A549 (cell line): Measurements from ENCODE around the gene NUDT21. TPM values are rescaled to one million over a fixed set of nuclear protein-coding genes. Genes with fewer than 3 reads are reported as not detected.

Experiments used
- ATAC-seq, 2 experiments: fragments of 200-7000 bp in 1 of 2; fragments of >200 bp in 1 of 2; cut with Nextera tagmentation in 1 of 2; cut with Tn5 transposase in 1 of 2; 3 replicates each; pipeline versions ENCODE4 v1.8.0 to v1.9.1; 2018 to 2020; ENCODE audit warnings: mild to moderate bottlenecking in 1 of 2, moderate library complexity in 1 of 2
- CTCF ChIA-PET: fragments of 300-600 bp; sonication (Branson Sonifier 250); formaldehyde crosslinking; extraction: SDS; loops from one replicate; lab custom pipeline; 2021; ENCODE audit warnings: antibody characterized with exemption, inconsistent platforms; lab: Yijun Ruan, JAX
- POLR2A ChIA-PET: fragments of 350-600 bp; formaldehyde crosslinking; extraction: SDS; loops from one replicate; lab custom pipeline; 2021; ENCODE audit warnings: antibody characterized with exemption, inconsistent platforms; lab: Yijun Ruan, JAX
- DNase-seq, 2 experiments: peaks; one replicate each; pipeline versions ENCODE4 v3.0.0 to v3.0.0-alpha.2; 2011 to 2016; ENCODE audit warnings: low read depth in 1 of 2, low spot score in 1 of 2
- FAIRE-seq: peaks from 2 replicates; lab custom pipeline; 2011; peaks lifted over from hg19 to GRCh38; lab: Jason Lieb, UNC
- H3K27ac ChIP-seq, 2 experiments: fragments of >200 bp; sonication (Bioruptor Twin); formaldehyde crosslinking; 3 replicates each; pipeline ENCODE4 v1.5.1; 2016 to 2017
- H3K4me1 ChIP-seq: fragments of >200 bp; sonication (Bioruptor Twin); formaldehyde crosslinking; 3 replicates; pipeline ENCODE4 v1.6.1; 2016
- H3K4me2 ChIP-seq: fragments of >200 bp; sonication (Bioruptor Twin); formaldehyde crosslinking; 3 replicates; pipeline ENCODE4 v1.6.1; 2016
- H3K4me3 ChIP-seq: fragments of >200 bp; sonication (Bioruptor Twin); formaldehyde crosslinking; 3 replicates; pipeline ENCODE4 v1.5.1; 2016
- H3K9me3 ChIP-seq: fragments of >200 bp; sonication (Bioruptor Twin); formaldehyde crosslinking; 3 replicates; pipeline ENCODE4 v1.6.1; 2016
- ATOH8 ChIP-seq: fragments of 250-450 bp; sonication (Bioruptor Pico); IDR thresholded peaks from 2 replicates; pipeline ENCODE4 v1.5.0; 2020; ENCODE audit warnings: low read depth, mild to moderate bottlenecking, moderate library complexity
- BHLHE40 ChIP-seq: IDR thresholded peaks from 2 replicates; pipeline ENCODE4 v1.6.1; 2012; ENCODE audit warnings: low read depth, low read length, inconsistent platforms
- CBX2 ChIP-seq: fragments of 200-600 bp; sonication (generic); IDR thresholded peaks from 2 replicates; pipeline ENCODE4 v1.6.1; 2016; ENCODE audit warnings: low read depth, mild to moderate bottlenecking, borderline replicate concordance
- ELK1 ChIP-seq: fragments of 150-350 bp; IDR thresholded peaks from 2 replicates; pipeline ENCODE4 v1.6.1; 2014; ENCODE audit warnings: low read depth, mild to moderate bottlenecking, low read length
- ESRRA ChIP-seq: fragments of 150-350 bp; IDR thresholded peaks from 2 replicates; pipeline ENCODE4 v1.6.1; 2014; ENCODE audit warnings: mild to moderate bottlenecking, low read length, borderline replicate concordance
- FOXS1 ChIP-seq: fragments of 250-450 bp; sonication (Bioruptor Pico); IDR thresholded peaks from 2 replicates; pipeline ENCODE4 v1.5.0; 2020; ENCODE audit warnings: mild to moderate bottlenecking, moderate library complexity
- JUN ChIP-seq, 2 experiments: fragments of >200 bp; sonication (Bioruptor Twin); formaldehyde crosslinking; IDR thresholded peaks; 2 replicates in 1 of 2; 3 replicates in 1 of 2; pipeline ENCODE4 v1.6.1; 2016 to 2017
- JUNB ChIP-seq: fragments of >200 bp; sonication (Bioruptor Twin); formaldehyde crosslinking; IDR thresholded peaks from 2 replicates; pipeline ENCODE4 v1.6.1; 2016
- KDM5A ChIP-seq: fragments of 200-600 bp; sonication (generic); IDR thresholded peaks from 2 replicates; pipeline ENCODE4 v1.6.1; 2016; ENCODE audit warnings: antibody characterized with exemption, mild to moderate bottlenecking
- MAZ ChIP-seq: fragments of 150-350 bp; IDR thresholded peaks from 2 replicates; pipeline ENCODE4 v1.6.1; 2014; ENCODE audit warnings: antibody characterized with exemption, low read depth, low read length, borderline replicate concordance
- PBX3 ChIP-seq: IDR thresholded peaks from 2 replicates; pipeline ENCODE4 v1.6.1; 2012
- RARB ChIP-seq: fragments of 250-450 bp; sonication (Bioruptor Pico); IDR thresholded peaks from 2 replicates; pipeline ENCODE4 v1.8.0; 2021; ENCODE audit warnings: mild to moderate bottlenecking, moderate library complexity
- RCOR1 ChIP-seq: fragments of 150-350 bp; IDR thresholded peaks from 2 replicates; pipeline ENCODE4 v1.6.1; 2014; ENCODE audit warnings: antibody characterized with exemption, low read length, low read depth
- RFX5 ChIP-seq: fragments of 450-650 bp; IDR thresholded peaks from 2 replicates; pipeline ENCODE4 v1.7.1; 2014; ENCODE audit warnings: antibody characterized with exemption, mild to moderate bottlenecking, moderate library complexity
- RNF2 ChIP-seq: fragments of 200-600 bp; sonication (generic); IDR thresholded peaks from 2 replicates; pipeline ENCODE4 v1.6.1; 2016; ENCODE audit warnings: low read depth, mild to moderate bottlenecking, antibody characterized with exemption, moderate library complexity, borderline replicate concordance
- SREBF2 ChIP-seq: fragments of 450-650 bp; IDR thresholded peaks from 2 replicates; pipeline ENCODE4 v1.6.1; 2014; ENCODE audit warnings: mild to moderate bottlenecking, moderate library complexity
- TFCP2L1 ChIP-seq: fragments of 250-450 bp; sonication (Bioruptor Pico); IDR thresholded peaks from 2 replicates; pipeline ENCODE4 v1.5.0; 2021; ENCODE audit warnings: mild to moderate bottlenecking
- TP53 ChIP-seq: fragments of 250-450 bp; sonication (Bioruptor Pico); IDR thresholded peaks from 2 replicates; pipeline ENCODE4 v1.5.0; 2021; ENCODE audit warnings: mild to moderate bottlenecking, moderate library complexity
- ZFP36 ChIP-seq: fragments of 450-650 bp; IDR thresholded peaks from 2 replicates; pipeline ENCODE4 v1.6.1; 2014; ENCODE audit warnings: borderline replicate concordance; ENCODE audit not compliant: partially characterized antibody
- ZNF302 ChIP-seq: fragments of 250-450 bp; sonication (Bioruptor Pico); IDR thresholded peaks from 2 replicates; pipeline ENCODE4 v1.9.0; 2021; ENCODE audit warnings: inconsistent platforms, mild to moderate bottlenecking, moderate library complexity
- WGBS: methylation state at CpG from one replicate; pipeline ENCODE4 v1.1.6; 2017; ENCODE audit errors: missing lambda C conversion rate; 5-methylcytosine and 5-hydroxymethylcytosine counted together
- polyA plus RNA-seq, 4 experiments: library from polyadenylated mRNA; depleted of rRNA in 3 of 4; stranded (reverse); fragments of >200 nt; fragmentation: RNase III in 1 of 4; extraction: RNeasy Plus Mini Kit Qiagen cat#74134 plus additional on column Dnase treatment in 1 of 4; gene quantifications; 2 replicates in 3 of 4; 3 replicates in 1 of 4; pipeline ENCODE4 v1.2.3, GENCODE V29; 2011 to 2017

Gene NUDT21
- polyA plus RNA-seq, 2 of the 4 experiments (the other 2 are of a cell fraction), result 58.7 to 153 TPM

- CTCF ChIA-PET, result no interaction called here
- WGBS, result 88% methylated on average over 2 of the region's 2 CpGs
- POLR2A ChIA-PET, result interaction anchor here (0.6 kb wide), 1 partner anchor 159 kb away, joined by 3 read pairs; no protein-coding TSS in a partner anchor
- DNase-seq (no peak), ATAC-seq (no peak), FAIRE-seq (no peak)
- Histone ChIP-seq H3K4me1 (peaks cover 35% of the 10 kb centered on the region), H3K4me3 (no peak overlapping the region), H3K27ac (no peak overlapping the region), H3K9me3 (no peaks in the 10 kb centered on the region), H3K4me2 (no peak overlapping the region)
- no peak for TF ChIP-seq RCOR1
- TF ChIP-seq JUN (IDR thresholded peaks at IDR 0.05), result no peak
- no peak for TF ChIP-seq ATOH8
- no peak for TF ChIP-seq ZNF302 (CRISPR knock-in tag)
- no peak for TF ChIP-seq ESRRA
- no peak for TF ChIP-seq TFCP2L1 (CRISPR knock-in tag)
- no peak for TF ChIP-seq JUNB
- no peak for TF ChIP-seq CBX2
- no peak for TF ChIP-seq BHLHE40
Observed at GRCh38 chr16:56421313-56421712, 29.8 kb downstream of the NUDT21 start.

- no peak for FAIRE-seq
- POLR2A ChIA-PET, result interaction anchor here (0.7 kb wide), 1 partner anchor 20 kb away, joined by 9 read pairs; no protein-coding TSS in a partner anchor
- no peak overlapping the region for H3K27ac ChIP-seq
- TF ChIP-seq ELK1, result no peak
- TF ChIP-seq FOXS1 (CRISPR knock-in tag), result no peak
- TF ChIP-seq RARB (CRISPR knock-in tag), result no peak
- no peak for TF ChIP-seq KDM5A
- no peak for TF ChIP-seq SREBF2
- TF ChIP-seq ZFP36, result no peak
- TF ChIP-seq RCOR1, result no peak
- TF ChIP-seq RFX5, result no peak
- H3K4me2 ChIP-seq, result no peak overlapping the region
- H3K9me3 ChIP-seq, result no peaks in the 10 kb centered on the region
- no peak overlapping the region for H3K4me3 ChIP-seq
- peaks cover 29% of the 10 kb centered on the region for H3K4me1 ChIP-seq
- ATAC-seq, result no peak
- CTCF ChIA-PET, result interaction anchor here (1.2 kb wide), 1 partner anchor 30 kb away, joined by 3 read pairs; the partner anchor contains the start of genes NUDT21 and OGFOD1
- DNase-seq, result no peak
Observed at GRCh38 chr16:56420613-56421012, 30.5 kb downstream of the NUDT21 start.

- Histone ChIP-seq H3K4me3 (no peak overlapping the region), H3K27ac (no peak overlapping the region), H3K9me3 (no peaks in the 10 kb centered on the region), H3K4me1 (peaks cover 33% of the 10 kb centered on the region), H3K4me2 (no peak overlapping the region)
- DNase-seq (no peak), FAIRE-seq (no peak), ATAC-seq (no peak)
- CTCF ChIA-PET, result interaction anchor here (1.2 kb wide), 1 partner anchor 31 kb away, joined by 3 read pairs; the partner anchor contains the start of genes NUDT21 and OGFOD1
- WGBS, result 89% methylated on average over 8 of the region's 8 CpGs
- TF ChIP-seq JUN (IDR thresholded peaks at IDR 0.05), result no peak
- no peak for TF ChIP-seq TP53 (CRISPR knock-in tag)
- no peak for TF ChIP-seq RFX5
- TF ChIP-seq MAZ, result no peak
- no peak for TF ChIP-seq ZFP36
- no peak for TF ChIP-seq RNF2
- TF ChIP-seq PBX3, result no peak
- no peak for TF ChIP-seq ESRRA
- POLR2A ChIA-PET, result interaction anchor here (0.7 kb wide), 1 partner anchor 19 kb away, joined by 9 read pairs; no protein-coding TSS in a partner anchor
Observed at GRCh38 chr16:56419740-56420548, 31.2 kb downstream of the NUDT21 start.
